Choroid plexus epithelial cell (primary cell): ENCODE data around the gene KCNE4.
A peak's percentile ranks its signal among the peaks of the same experiment; 100 is the strongest.

Experiments used
- DNase-seq: peaks from one replicate; pipeline ENCODE4 v3.0.0-alpha.2; 2010; ENCODE audit warnings: low read depth
- H3K4me3 ChIP-seq: 2 replicates; pipeline ENCODE4 v1.5.1; 2011; ENCODE audit warnings: low read depth, mild to moderate bottlenecking, control low read depth, low read length, moderate library complexity
- CTCF ChIP-seq: conservative IDR thresholded peaks from 2 replicates; pipeline ENCODE4 v1.5.1; 2011; ENCODE audit warnings: low read depth, mild to moderate bottlenecking, control low read depth, inconsistent platforms, low read length, moderate library complexity

Gene KCNE4

GRCh38 chr2:223050900-223051504 lies 988 bp upstream of the KCNE4 start:
- no peak for DNase-seq
- TF ChIP-seq CTCF: no peak
- peak overlapping the region; percentile 63 for H3K4me3 ChIP-seq

GRCh38 chr2:223052548-223053483 lies 826 bp downstream of the KCNE4 start:
- peak overlapping the region; percentile 63 for H3K4me3 ChIP-seq
- DNase-seq: no peak
- no peak for TF ChIP-seq CTCF

- no peak for TF ChIP-seq CTCF
- DNase-seq: no peak
- peak overlapping the region; percentile 63 for H3K4me3 ChIP-seq
Measured at GRCh38 chr2:223053484-223054192, 1.6 kb downstream of the KCNE4 start.

- DNase-seq: peak; percentile 77
- TF ChIP-seq CTCF: no peak
- H3K4me3 ChIP-seq: peak overlapping the region; percentile 63
Measured at GRCh38 chr2:223054193-223054781, 2.3 kb downstream of the KCNE4 start.

GRCh38 chr2:223055140-223055539 lies 3.1 kb downstream of the KCNE4 start:
- no peak for TF ChIP-seq CTCF
- H3K4me3 ChIP-seq: no peak overlapping the region
- DNase-seq: peak; percentile 91

GRCh38 chr2:223055836-223056235 lies 3.8 kb downstream of the KCNE4 start:
- DNase-seq: no peak
- no peak for TF ChIP-seq CTCF
- no peak overlapping the region for H3K4me3 ChIP-seq
